Ectodermal cell (in vitro differentiated cells): Measurements from ENCODE around the gene RPL38.

Experiments used
- H3K27ac ChIP-seq: 2 replicates; pipeline ENCODE4 v1.7.0; 2013; ENCODE audit warnings: mild to moderate bottlenecking, low read depth, low read length; ENCODE audit not compliant: insufficient read depth, poor library complexity, severe bottlenecking
- H3K27me3 ChIP-seq: 2 replicates; pipeline ENCODE4 v1.7.0; 2013; ENCODE audit warnings: mild to moderate bottlenecking, low read length; ENCODE audit not compliant: insufficient read depth, control insufficient read depth, poor library complexity, severe bottlenecking
- H3K36me3 ChIP-seq: one replicate; pipeline ENCODE4 v1.7.0; 2013; ENCODE audit warnings: low read length; ENCODE audit not compliant: control insufficient read depth, insufficient read depth
- H3K4me1 ChIP-seq: one replicate; pipeline ENCODE4 v1.7.0; 2013; ENCODE audit warnings: low read length; ENCODE audit not compliant: control insufficient read depth, insufficient read depth
- H3K4me3 ChIP-seq: 2 replicates; pipeline ENCODE4 v1.7.0; 2013; ENCODE audit warnings: low read depth, low read length, control low read depth; ENCODE audit not compliant: insufficient read depth
- H3K9me3 ChIP-seq: 2 replicates; pipeline ENCODE4 v1.7.0; 2013; ENCODE audit warnings: mild to moderate bottlenecking, low read length, moderate library complexity; ENCODE audit not compliant: control insufficient read depth
- WGBS, 2 experiments: methylation state at CpG; one replicate each; pipeline ENCODE4 v1.1.7; 2013; ENCODE audit warnings: missing lambda C conversion rate in 2 of 2; 5-methylcytosine and 5-hydroxymethylcytosine counted together

The RPL38 gene

DNA sequence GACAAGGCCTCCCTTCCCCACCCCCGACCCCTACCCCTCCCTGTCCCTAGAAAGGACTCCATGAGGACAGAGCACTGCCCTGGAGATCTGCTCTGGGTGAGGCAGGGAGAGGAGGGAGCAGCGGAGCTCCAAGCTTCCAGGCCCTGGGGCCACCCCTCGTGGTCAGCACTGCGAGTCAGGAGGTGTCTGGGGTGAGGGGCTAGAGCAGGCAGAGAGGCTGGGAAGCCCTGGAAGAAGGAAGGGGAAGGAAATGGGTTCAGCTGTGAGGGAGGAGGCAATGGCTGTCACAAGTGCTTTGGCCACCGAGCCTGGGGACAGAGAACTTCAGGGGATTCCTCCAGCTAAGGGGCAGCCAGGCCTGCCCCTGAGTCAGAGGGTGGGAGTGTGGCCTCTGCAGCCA lies 42.4 kb downstream of the RPL38 start:
- H3K27ac ChIP-seq, result no peak overlapping the region
- 15 to 18% methylated on average over 5 of the region's 5 CpGs for WGBS, 2 experiments
- H3K4me3 ChIP-seq, result no peak overlapping the region
- H3K27me3 ChIP-seq, result no peaks in the 10 kb centered on the region
- no peaks in the 10 kb centered on the region for H3K36me3 ChIP-seq
- peaks cover 19% of the 10 kb centered on the region for H3K4me1 ChIP-seq
- no peaks in the 10 kb centered on the region for H3K9me3 ChIP-seq

DNA sequence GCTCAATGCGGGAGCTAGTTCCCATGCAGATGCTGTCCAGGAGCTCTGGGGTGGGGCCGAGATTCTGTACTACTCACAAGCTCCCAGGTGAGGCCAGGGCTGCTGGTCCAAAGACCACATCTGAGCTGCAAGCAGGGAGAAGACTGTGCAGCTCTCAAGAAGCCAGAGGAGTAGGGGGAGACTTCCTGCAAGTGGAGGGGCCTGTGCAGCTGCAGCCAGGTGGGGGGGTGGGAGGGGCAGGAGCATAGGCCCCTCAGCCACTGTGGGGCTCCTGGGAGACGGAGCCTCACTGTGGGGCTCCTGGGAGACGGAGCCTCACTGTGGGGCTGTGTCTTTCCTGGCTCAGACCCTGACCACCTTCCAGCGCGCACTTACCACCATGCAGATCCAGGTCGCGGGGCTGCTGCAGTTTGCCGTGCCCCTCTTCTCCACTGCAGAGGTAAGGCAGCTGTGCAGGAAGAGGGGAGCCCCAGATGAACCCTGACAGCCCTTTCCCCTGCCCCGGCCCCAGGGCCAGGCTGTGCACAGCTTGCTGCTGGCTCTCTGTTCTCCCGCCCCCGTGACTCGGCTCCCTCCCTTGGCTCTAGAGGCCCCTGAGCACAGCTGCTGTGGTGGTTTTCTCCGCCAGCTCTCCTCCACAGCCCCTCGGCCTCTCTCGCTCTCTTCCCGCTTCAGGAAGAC lies 46.3 kb downstream of the RPL38 start:
- Histone ChIP-seq H3K4me3 (no peak overlapping the region), H3K36me3 (no peaks in the 10 kb centered on the region), H3K27ac (no peak overlapping the region), H3K27me3 (no peaks in the 10 kb centered on the region), H3K4me1 (peaks cover 22% of the 10 kb centered on the region), H3K9me3 (no peaks in the 10 kb centered on the region)
- 77 to 78% methylated on average over 17 of the region's 17 CpGs for WGBS, 2 experiments

DNA sequence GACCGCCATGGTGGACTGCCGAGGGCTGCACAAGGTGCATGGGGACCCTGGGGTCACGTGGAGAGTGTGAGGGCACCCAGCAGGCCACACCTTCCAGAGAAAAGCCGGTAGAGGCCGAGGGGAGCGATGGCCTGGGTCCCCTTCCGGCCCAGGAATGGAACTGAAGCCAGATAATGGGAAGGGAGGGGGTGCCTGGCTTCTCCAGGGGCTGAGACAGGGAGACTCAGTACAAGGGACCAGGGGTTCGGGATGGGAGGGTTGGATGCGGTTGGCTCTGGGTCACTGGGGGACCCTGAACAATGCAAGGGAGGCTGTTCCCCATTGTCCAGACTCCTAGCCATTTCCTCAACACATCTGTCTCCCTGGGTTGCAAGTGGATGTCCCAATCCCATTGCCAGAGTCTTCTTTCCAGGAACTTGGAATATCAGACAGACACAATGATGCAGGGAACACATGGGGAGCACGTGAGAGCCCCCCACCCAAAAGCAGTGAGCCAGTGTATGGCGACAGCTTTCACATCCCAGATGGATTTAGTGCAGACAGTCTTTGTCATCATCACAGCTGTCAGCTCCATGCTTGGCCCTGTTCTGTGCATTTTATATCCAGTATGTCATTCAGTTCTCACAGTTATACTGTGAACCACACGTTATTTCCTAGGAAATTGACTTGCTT lies 47.0 kb downstream of the RPL38 start:
- WGBS, 2 experiments, result 72 to 74% methylated on average over 12 of the region's 12 CpGs
- H3K27me3 ChIP-seq, result no peaks in the 10 kb centered on the region

DNA sequence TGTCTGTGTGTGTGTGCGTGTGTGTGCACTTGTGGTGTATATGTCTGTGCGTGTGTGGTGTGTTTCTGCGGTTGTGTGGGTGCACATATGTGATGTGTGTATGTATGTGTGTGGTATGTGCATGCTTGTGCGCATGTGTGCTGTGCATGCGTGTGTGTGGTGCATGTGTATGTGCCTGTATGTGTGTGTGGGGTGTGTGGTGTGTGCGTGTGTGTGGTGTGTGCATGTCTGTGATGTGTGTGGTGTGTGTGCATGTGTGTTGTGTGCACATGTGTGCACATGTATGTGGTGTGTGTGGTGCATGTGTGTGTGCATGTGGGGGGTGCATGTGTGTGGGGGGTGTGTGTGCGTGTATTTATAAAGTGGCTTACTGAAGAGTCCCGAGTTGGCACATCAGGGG lies 47.6 kb downstream of the RPL38 start:
- peaks cover 11% of the 10 kb centered on the region for H3K4me1 ChIP-seq
- H3K9me3 ChIP-seq, result no peaks in the 10 kb centered on the region
- H3K27me3 ChIP-seq, result no peaks in the 10 kb centered on the region
- 86 to 88% methylated on average over 8 of the region's 8 CpGs for WGBS, 2 experiments
- no peaks in the 10 kb centered on the region for H3K36me3 ChIP-seq
- H3K27ac ChIP-seq, result no peak overlapping the region
- no peak overlapping the region for H3K4me3 ChIP-seq

More for the DNA sequence above, 47.0 kb downstream of the RPL38 start:
- Histone ChIP-seq H3K4me1 (peaks cover 15% of the 10 kb centered on the region), H3K27ac (no peak overlapping the region), H3K36me3 (no peaks in the 10 kb centered on the region), H3K9me3 (no peaks in the 10 kb centered on the region), H3K4me3 (no peak overlapping the region)

DNA sequence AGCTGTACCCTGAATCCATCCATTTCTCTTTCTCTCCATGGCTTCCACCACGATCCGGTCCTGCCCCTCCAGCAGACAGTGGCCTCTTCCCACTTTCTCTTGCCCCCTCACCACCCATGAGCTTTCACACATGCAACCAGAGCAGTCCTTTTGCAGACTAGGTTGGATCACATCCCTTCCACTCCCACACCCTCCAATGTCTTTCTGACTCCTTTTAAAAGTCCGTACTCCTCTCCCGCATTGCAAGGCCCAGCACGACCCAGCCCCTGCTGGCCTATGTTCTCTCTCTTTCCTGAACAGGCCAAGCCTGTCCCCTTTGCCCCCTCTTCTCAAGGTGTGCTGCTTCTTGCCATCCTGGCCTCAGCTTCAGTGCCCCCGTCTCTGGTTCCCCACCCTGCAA lies 48.1 kb downstream of the RPL38 start:
- WGBS, 2 experiments, result 90% methylated on average over 6 of the region's 6 CpGs
- H3K27ac ChIP-seq, result no peak overlapping the region
- H3K36me3 ChIP-seq, result no peaks in the 10 kb centered on the region
- H3K4me1 ChIP-seq, result peaks cover 9% of the 10 kb centered on the region
- no peaks in the 10 kb centered on the region for H3K9me3 ChIP-seq
- H3K4me3 ChIP-seq, result no peak overlapping the region
- no peaks in the 10 kb centered on the region for H3K27me3 ChIP-seq

DNA sequence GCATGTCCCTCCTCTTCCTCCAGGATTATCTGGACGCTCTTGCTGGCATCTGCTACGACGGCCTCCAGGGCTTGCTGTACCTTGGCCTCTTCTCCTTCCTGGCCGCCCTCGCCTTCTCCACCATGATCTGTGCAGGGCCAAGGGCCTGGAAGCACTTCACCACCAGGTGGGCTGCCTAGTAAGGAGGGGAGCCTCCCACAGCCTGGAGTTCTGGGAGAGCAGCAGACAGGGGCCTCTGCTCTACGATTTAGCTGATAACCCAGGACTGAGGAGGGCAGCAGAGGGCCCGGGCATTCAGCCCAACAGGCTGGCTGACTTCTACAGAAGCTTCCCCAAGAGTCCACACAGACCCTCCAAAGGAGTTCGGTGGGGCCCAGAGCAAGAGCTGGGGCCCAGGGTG lies 48.7 kb downstream of the RPL38 start:
- Histone ChIP-seq H3K36me3 (no peaks in the 10 kb centered on the region), H3K27me3 (no peaks in the 10 kb centered on the region), H3K4me3 (no peak overlapping the region), H3K27ac (no peak overlapping the region), H3K4me1 (peaks cover 9% of the 10 kb centered on the region), H3K9me3 (no peaks in the 10 kb centered on the region)
- 82 to 86% methylated on average over 8 of the region's 8 CpGs for WGBS, 2 experiments

DNA sequence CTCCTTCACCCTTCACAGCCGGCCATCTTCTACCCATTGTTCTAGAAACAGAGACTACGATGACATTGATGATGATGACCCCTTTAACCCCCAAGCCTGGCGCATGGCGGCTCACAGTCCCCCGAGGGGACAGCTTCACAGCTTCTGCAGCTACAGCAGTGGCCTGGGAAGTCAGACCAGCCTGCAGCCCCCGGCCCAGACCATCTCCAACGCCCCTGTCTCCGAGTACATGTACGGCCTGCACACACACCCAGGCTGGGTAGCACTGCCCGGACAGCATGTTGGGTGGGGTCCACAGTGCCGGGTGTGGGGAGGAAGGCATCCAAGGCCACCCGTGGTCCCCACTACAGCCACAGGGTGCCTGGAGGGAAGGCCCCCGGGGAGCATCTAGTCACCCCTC lies 49.6 kb downstream of the RPL38 start:
- H3K36me3 ChIP-seq, result no peaks in the 10 kb centered on the region
- H3K4me3 ChIP-seq, result no peak overlapping the region
- H3K9me3 ChIP-seq, result no peaks in the 10 kb centered on the region
- H3K27me3 ChIP-seq, result no peaks in the 10 kb centered on the region
- no peak overlapping the region for H3K27ac ChIP-seq
- H3K4me1 ChIP-seq, result peaks cover 9% of the 10 kb centered on the region
- 91 to 92% methylated on average over 13 of the region's 13 CpGs for WGBS, 2 experiments

DNA sequence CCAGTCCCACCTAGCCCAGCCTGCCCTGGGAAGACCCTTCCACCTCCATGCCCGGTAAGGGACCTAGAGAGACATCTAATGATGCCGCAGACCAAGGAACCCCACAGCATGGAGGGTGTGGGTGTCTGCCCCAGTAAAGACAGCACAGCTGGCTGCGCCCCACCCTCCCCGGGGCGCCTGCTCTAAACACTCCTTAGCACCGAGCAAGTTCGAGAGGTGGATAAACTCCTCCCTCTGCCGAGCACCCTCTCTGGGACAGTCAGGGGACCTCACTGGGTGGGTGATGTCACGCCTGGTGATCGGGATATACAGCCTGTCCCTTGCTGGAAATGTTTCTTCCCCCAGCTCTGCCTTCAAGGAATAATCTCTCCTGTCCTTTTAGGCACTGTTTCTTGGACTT lies 53.8 kb downstream of the RPL38 start:
- H3K4me1 ChIP-seq, result peaks cover 23% of the 10 kb centered on the region
- no peaks in the 10 kb centered on the region for H3K36me3 ChIP-seq
- no peak overlapping the region for H3K4me3 ChIP-seq
- H3K27me3 ChIP-seq, result no peaks in the 10 kb centered on the region
- no peak overlapping the region for H3K27ac ChIP-seq
- 94% methylated on average over 10 of the region's 10 CpGs for WGBS, 2 experiments
- H3K9me3 ChIP-seq, result no peaks in the 10 kb centered on the region

DNA sequence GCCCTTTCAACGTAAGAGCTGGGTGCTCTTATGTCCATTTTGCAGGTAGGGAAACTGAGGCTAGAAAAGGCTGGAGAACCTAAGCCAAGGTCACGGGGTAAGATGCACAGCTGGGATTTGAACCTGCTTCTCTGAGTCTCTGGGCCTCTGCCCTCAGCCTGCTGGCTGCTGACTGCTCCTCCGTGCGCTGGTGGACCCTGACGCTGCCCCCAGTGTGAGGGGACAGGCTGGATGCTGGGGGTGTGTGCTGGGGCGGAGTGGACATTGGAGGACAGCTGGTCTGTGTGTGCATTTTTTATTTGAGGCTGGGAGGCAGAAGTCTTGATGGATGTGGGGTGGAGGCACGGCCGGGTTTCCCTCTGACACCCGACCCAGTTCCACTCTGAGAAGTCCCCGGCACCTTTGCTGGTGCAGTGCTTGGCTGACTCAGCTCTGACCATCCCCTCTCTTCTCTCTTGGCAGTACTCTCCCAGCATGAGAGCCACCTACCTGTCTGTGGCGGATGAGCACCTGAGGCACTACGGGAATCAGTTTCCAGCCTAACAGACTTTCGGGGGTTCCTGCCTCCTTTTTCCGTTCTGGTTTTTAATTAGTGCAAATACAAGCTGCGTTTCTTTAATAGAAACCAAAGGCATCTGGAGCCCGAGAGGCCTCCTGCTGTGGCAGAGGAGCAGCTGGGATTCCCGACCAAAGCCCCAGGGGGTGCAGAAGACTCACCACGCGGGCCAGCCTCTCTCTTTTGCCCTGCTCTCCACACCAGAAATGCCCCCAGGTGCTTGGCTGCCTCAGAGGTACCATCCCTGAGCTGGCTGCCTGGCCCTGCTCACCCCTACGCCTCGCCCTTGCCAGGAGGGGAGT lies 56.4 kb downstream of the RPL38 start:
- no peaks in the 10 kb centered on the region for H3K27me3 ChIP-seq
- no peak overlapping the region for H3K27ac ChIP-seq
- H3K36me3 ChIP-seq, result no peaks in the 10 kb centered on the region
- WGBS, 2 experiments, result 51% methylated on average over 21 of the region's 21 CpGs
- H3K4me1 ChIP-seq, result peaks cover 18% of the 10 kb centered on the region
- no peaks in the 10 kb centered on the region for H3K9me3 ChIP-seq
- no peak overlapping the region for H3K4me3 ChIP-seq
